Mammary epithelial cell (primary cell): Measurements from ENCODE around the gene LSAMP.

Experiments
- CTCF ChIP-seq, 2 donors: IDR thresholded peaks in 1 of 2; conservative IDR thresholded peaks in 1 of 2; 2 replicates each; pipeline ENCODE4 v1.5.1; 2011 to 2012; ENCODE audit warnings: inconsistent platforms in 2 of 2, low read length in 2 of 2, mild to moderate bottlenecking in 2 of 2, control low read depth in 1 of 2, low read depth in 1 of 2; ENCODE audit not compliant: insufficient read depth in 1 of 2; ENCODE audit errors: extremely low read depth in 1 of 2
- EZH2 ChIP-seq: IDR thresholded peaks from 2 replicates; pipeline ENCODE4 v1.6.1; 2012; ENCODE audit warnings: low read length, inconsistent platforms, borderline replicate concordance

GRCh38 chr3:115761927-115762305 lies 683.4 kb downstream of the LSAMP start:
- TF ChIP-seq CTCF (conservative IDR thresholded peaks at IDR 0.05 in 1 of 2, IDR thresholded peaks at IDR 0.05 in 1 of 2; ENCODE audit: extremely low read depth in 1 of 2, insufficient read depth in 1 of 2, low read depth in 1 of 2, low read length in 2 of 2) (no peak), EZH2 (no peak)
